ENCODE measurements around the gene STIM2.

STIM2 gene

DNA sequence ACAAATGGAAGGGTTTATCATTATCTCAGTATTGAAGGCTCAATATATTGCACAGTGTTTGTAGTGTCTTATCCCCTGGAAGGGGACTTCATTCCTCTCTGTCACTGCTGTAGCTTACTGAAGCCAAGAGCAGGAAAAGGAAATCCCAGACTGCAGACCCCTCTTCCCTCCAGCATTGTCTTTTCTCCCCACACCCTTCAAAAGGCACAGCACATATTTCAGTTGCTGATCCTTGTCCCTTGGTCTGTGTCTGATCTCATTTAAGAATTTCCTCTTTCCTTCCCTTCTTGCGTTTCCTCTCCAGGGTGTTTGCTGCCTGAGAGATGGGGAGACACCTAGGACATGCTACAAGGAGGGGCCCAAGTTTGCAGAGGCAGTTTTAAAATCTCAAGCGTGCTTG lies 40.1 kb downstream of the STIM2 start:
- DNase-seq (ENCODE audit: low read depth, low spot score) = no peak

DNA sequence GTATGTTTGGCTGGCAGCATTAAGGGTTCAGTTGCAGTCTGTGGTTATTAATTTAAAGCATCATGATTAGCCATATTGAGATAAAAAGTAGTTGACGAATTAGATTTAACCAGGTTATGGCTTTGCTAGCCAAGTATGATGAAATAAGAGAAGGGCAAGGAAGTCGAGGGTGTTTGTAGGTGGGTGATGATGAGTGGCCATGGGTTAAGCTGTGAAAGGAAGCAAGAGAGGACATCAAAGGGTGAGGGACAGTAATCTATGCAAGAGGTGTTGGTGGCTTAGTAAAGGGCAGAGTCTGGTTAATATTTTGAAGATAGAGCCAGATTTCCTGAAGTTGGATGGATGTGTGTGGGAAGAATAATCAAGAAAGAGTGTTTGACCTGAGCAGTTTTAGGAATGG lies 44.5 kb downstream of the STIM2 start:
- no peak for DNase-seq (ENCODE audit: low read depth, low spot score)

DNA sequence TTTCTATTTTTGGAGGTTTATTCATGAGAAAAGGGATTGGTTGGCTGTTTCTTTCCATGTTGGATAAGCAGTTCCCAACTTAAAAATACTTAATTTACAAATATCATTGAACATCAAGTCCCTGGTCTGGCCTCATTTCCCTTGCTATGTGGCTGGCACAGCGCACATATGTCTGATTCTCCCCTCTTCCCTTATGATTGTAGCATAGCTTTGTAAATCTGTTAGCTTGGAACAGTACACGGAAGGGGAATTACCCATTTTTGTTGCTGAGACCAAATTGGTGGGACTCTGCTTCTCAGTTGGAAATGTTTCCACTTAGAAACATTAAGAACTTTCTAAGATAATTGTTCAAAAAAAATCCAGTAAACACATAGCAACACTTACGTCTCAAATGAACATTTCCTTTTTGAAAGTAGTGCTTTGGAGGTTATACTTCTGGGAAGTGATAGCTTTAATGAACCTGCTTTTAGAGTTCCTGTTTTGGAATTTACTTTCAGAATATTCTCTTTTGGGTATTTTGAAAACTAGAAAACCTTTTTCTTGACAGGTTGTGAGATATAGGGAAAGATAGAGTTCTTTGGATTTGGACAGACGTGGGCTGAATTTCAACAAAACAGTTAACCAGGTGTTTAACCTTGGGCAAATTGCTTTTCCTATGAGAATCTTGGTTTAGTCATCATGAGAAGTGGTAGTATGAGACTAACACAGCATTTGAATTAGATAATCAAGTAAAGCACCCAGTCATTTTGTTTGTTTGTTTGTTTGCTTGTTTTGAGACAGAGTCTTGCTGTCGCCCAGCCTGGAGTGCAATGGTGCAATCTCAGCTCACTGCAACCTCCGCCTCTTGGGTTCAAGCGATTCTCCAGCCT lies 47.3 kb downstream of the STIM2 start:
- DNase-seq (ENCODE audit: low read depth, low spot score) = no peak

DNA sequence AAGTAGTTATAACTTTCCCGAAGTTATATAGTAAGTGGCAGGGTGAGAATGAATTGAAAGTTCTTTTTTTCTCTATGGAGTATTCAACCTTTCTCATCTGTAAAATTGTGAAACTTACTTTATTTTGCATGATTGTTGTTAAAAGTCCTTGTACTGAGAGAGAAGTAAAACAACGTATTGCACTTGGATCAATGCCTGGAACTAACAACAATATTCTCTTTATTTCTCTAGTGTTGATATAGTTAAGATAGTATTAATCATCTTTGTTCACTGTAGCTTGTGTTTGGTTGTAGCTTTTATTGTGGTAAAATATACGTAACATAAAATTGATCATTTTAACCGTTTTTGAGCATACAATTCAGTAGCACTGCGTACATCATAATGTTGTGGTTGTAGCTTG lies 48.7 kb downstream of the STIM2 start:
- DNase-seq (ENCODE audit: low read depth, low spot score) = no peak

DNA sequence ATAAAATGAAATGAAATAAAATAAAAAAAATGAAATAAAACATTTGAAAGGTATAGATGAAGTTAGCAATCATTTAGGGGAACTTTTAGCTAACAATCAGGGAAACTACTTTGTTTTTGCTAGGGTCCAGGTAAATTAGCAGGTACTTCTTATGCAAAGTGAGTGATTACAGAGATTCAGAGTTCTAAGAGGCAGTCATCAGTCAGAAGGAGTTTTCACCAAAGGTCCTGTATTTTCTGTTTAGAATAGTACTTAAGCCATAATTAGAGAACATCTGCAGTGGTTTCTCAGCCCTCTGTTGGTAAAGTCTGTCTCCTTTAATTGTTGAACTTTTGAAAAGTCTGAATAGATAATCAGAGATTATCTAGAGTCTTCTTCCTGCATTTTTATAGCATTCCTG lies 50.6 kb downstream of the STIM2 start:
- DNase-seq (ENCODE audit: low read depth, low spot score) = no peak

DNA sequence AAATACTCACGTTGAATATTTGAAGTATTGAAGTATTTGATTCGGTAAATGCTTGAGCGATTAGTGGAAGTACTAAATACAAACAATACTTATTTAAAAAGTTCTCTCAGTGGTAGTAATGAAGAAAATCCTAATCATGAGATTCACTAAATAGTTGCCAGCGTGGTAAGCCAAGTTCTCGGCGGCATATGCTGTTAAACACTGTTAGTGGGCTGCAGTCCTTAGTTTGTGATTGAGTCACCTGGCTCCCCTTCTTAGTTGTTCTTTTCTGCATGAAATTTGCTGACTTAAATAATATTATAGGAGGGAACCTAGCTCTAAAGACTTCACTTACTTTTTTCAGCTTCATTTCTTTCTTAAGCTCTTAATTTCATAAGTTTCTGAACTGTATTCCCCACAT lies 51.4 kb downstream of the STIM2 start:
- DNase-seq (ENCODE audit: low read depth, low spot score) = no peak

DNA sequence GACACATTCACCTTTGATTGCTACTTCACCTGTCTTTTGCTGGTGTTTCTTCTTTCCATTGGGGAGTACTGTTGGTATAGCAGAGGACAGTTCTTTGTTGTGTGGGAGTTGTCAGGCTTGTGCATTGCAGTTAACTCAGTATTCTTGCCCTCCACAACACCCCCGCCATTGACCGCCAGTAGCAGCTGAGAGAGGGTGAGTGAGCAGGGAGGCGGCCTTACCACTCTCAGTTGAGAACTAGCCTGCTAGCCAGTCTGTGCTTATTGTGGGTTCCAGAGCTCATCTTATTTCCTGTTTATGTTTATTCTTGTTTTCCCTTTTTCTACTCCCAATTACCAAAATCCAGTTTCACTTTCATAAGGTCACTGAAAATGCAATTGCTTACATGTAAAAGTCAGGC lies 52.2 kb downstream of the STIM2 start:
- DNase-seq (ENCODE audit: low read depth, low spot score) = no peak

DNA sequence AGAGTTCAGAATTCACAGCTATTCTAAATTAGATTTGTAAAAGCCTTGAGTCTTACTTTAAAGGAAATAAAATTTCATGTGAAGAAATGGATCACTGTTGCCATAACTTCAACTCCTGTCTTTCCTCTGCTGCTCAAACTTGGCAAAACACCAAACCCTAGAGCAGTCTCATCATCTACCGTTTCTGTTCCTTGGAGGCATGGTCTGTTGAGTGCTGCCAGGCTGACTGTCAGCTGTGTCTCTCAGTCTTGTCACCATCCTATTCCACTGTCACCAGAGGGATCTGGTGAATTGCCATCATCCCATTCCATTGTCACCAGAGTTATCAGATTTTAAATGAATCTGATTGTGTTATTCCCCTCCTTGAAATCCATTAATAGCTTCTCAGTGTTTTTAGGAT lies 55.6 kb downstream of the STIM2 start:
- no peak for DNase-seq (ENCODE audit: low read depth, low spot score)

DNA sequence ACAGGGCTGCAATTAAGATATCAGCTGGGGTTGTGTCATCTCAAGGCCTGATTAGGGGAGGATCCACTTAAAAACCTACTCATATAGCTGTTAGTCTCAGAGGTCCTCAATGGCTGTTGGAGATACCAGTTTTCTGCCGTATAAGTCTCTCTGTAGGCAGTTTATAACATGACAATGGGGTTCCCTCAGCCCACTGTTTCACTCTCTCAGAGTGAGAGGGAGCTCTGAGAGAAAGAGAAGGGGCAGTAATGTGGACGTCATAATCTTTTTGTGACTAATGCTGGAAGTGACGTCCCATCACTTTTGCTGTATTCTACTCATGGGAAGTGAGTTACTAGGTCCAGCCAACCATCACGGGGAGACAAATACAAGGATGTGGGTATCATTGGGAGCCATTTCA lies 70.3 kb downstream of the STIM2 start:
- no peak for DNase-seq (ENCODE audit: low read depth, low spot score)

DNA sequence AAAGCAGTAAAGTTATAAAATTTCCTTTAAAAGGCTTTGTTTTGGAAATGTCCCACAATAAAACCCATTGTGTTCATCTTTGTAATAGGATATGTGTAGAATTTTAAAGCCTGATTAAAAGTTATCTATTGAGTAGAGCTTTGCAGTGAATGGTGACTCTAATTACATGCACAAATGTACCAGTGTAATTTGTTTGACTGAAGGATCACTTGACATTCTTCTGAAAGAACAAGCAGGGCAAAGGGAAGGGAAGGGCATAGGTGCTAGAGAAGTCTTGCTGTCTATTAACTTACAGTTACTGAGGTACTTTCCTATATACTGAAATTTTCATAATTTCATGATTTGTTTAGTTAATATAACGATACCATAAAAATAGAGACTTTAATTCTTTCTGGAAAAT lies 70.8 kb downstream of the STIM2 start:
- no peak for DNase-seq (ENCODE audit: low read depth, low spot score)

DNA sequence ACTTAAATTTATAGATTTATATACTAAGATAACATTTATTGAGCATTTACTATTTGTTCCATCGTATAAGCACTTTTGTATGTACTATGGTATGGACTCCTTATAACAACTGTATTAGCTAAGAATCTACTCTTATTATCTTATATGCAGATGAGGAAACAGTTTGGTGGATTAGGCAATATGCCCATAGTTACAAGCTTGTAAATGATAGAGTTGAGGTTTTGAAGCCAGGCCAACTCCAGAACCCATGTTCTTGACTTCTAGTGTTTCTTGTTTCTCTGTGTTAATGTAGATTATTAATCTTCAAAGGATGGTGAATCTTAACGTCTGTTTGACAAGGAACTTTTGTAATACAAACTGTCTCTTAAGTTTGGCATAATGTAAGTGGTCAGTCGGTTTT lies 71.3 kb downstream of the STIM2 start:
- DNase-seq (ENCODE audit: low read depth, low spot score) = no peak

DNA sequence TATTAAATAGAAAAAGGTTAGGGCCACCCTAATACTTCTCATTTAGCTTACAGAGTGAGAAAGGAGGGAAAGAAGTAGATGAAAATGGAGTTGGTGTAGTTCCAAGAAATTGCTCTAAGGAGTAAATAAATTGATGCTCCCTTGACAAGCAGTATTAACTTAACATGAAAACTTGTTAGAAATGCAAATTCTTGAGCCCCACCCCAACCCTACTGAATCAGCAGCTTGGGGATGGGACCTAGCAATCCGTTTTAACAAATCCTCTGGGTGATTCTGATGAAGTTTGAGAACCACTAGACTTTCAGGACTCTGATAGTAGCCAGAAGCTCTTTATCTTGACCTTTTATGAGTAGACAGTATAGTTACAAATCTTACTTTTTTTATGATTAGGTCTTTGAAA lies 74.8 kb downstream of the STIM2 start:
- DNase-seq (ENCODE audit: low read depth, low spot score) = no peak

DNA sequence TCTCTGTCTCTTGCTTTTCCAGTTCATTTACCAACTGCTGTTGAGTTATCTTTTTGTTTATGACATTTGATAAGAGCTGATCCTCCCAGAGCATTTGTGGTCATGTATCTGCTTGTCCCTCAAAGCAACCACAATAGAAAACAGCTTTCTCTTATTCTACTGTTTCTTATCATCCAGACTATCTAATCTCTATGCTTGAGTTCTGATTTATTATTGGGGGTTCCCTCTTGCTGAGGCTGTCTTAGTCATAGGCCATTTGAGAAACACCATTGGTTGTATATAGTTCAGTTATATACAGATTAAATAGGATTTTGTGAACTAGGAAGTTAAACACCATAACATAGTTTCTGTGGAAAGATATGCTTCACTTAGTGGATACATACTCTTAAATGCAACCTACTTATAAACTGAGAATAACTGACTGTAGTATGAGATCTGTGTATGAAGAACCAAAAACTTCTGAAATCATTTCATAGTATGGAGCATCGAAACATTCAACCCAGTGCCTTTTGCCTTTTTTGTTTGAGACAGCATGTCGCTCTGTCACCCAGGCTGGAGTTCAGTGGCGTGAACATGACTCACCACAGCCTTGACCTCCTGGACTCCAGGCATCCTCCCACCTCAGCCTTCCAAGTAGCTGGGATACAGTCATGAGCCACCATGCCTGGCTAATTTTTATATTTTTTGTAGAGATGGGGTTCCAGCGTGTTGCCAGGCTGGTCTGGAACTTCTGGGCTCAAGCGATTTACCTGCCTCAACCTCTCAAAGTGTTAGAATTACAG lies 75.8 kb downstream of the STIM2 start:
- DNase-seq (ENCODE audit: low read depth, low spot score) = no peak

DNA sequence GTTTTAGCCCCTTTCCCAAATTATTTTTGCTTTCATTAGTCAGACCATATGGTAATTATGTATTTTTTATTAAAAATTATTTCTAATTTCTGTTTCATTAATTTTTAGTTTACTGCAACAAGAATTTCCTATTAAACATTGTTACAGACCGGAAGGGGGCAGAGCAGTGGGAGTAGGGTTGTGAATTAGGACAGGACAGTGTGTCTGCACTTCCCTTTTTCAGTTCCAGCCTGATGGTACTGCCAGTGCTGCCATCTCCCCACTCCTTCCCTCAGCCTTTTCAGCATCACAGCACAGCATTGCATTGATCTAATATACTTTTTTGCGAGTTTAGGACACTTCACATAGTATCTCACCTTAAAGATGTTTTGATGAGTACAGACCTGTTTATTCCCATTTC lies 76.5 kb downstream of the STIM2 start:
- DNase-seq (ENCODE audit: low read depth, low spot score) = no peak

DNA sequence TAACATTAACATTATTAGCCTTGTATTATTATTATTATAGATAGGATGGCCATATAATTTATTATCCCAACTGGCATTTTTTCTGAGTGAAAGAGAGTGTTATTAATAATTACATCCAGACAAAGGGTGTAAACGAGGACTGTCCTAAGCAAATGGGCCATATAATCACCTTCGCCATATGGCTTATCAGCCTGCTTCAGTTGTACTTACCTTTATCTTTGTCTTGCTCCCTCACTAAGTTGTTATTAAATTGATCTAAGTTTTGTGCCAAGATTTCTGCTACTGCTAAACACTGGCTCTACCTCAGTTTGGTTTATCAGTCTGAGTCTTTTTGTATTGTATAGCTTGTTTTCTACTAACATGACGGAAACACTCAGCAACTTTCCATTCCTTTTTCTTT lies 76.9 kb downstream of the STIM2 start:
- DNase-seq (ENCODE audit: low read depth, low spot score) = no peak

DNA sequence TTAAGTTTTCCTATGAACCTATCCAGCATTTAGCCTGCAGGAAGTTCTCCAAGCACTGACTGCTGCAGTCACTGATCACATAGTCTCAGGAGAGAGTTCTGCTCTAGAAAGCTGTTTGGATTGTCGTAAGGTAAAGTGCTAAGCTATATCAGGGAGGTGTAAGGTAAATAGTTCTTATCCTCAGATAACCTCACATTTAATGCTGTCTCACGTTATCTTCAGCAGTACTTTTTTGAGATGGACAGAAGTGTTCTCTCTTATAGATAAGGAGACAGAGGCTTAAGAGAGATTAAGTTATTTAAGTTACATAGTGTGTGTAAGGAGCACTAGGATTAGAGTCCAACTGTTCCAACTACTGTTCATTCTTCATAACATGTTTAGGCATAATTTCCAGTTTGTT lies 77.9 kb downstream of the STIM2 start:
- DNase-seq (ENCODE audit: low read depth, low spot score) = no peak

DNA sequence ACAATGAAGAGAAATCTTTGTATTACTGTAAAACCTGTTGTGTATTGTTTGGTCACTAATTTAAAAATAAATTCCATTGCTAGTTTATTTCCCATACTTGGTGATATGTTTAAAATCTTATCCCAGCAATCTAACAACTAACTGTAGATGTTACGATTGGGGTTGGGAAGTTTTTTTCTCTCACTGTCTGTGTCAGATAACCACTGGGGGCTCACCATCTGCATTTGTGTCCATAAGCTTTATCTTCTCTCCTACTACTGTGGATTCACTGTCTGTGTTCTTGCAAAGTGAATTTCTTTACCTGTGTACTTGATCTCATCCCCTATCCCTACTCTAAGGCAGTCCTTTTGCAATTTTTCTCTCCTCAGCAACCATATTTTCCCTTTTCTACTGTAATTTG lies 81.3 kb downstream of the STIM2 start:
- DNase-seq (ENCODE audit: low read depth, low spot score) = no peak

DNA sequence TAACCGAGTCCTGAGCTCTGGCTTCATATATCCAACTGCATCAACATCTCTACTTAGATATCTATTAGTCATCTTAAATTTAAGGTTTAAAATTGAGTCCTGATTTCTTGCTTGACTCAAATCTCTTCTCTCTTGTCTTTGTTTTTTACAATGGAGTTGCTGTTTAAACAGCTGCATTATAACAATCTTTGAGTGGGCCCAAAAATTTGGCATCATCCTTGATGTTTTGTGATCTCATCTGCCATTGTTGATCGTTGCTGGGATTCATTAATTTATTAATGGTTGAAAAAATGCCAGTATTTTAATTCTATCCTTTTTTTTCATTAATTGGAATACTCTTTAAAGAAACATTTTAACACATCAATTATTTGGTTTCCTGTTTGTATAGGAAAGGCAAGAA lies 82.2 kb downstream of the STIM2 start:
- DNase-seq (ENCODE audit: low read depth, low spot score) = no peak

DNA sequence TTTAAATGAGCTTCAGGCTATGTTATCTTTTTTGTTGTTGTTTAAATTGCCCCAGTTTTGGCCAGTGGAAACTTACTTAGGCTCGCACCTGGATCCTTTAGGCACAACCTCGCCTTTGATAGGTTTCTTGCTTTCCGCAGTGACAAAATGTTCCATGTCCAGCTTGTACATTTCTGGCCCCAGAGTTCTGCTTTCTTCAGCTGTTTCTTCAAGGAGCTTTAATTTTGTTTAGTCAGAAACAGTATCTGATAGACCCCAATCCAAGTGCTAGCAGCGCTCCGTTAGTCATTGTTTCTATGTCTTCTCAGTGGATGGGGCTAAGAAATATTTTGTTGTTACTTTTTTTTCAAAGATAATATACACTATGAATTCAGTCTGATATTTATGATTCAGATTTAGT lies 82.8 kb downstream of the STIM2 start:
- DNase-seq (ENCODE audit: low read depth, low spot score) = no peak

DNA sequence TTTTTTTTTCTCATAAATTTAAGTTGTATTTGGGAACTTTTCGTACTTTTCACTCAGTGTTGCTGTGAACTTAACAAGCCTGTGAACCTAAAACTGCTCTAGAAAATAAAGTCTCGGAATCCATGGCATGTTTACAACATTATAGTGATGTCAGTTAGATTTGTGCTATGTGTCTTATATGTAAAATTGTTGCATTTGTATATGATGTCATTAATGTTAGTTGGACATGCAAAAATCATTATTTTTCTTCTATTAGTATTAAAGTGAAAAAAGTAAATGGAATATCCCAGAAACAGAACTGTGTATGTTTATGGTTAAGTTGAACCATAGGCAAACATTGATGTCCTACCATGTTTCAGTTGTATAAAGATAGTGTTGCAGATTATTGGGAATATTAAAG lies 85.2 kb downstream of the STIM2 start:
- no peak for DNase-seq (ENCODE audit: low read depth, low spot score)

DNA sequence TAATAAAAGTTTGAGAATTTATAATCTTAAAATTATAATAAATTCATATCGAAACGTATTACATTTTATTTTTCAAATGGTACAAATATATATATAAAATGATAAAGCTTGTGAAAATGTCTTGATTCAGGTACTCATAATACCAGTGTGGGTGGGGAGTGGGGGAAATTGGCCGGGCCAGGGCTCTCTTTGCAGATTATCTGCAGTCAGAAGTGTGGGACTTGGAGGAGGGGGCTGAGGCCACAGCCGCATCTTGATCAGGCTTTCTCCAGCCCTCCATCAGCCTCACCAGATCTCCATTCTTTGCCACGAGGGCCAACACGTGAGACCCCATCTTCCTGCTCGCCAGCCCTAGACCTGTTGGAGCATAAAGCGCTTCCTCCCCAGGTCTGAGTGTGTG lies 86.7 kb downstream of the STIM2 start:
- no peak for DNase-seq (ENCODE audit: low read depth, low spot score)

DNA sequence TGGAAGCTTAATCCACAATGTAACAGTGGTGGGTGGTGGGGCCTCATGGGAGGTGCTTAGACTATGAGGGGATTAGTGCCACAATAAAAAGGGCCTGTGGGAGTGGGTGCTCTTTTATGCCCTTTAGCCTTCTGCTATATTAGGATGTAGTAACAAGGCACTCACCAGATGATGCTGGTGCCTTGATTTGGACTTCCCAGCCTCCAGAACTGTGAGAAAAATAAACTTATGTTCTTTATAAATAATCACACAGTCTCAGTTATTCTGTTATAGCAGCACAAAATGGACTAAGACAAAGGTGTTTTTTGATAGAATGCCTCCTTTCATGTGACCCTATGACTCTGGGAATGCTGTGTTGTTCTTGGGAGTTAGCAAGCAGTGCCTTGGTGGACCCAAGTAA lies 89.8 kb downstream of the STIM2 start:
- no peak for DNase-seq (ENCODE audit: low read depth, low spot score)

DNA sequence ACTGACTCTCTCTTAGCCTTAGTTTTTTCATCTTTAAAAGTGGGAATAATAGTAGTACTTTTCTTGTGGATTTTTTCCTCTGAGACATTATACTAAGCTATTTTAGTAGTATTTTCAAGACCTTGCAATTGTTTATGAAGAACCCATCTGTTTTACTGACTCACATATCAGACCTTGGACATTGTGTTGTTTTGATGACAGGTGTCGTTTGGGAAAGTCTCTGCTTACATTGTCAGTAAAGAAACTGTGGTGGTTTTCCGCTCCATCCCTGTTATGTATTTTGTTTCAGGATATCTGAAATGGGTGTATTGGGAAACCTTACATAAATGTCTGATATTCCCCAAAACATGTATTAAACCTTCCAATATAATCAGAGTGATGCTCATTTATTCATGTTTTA lies 92.2 kb downstream of the STIM2 start:
- DNase-seq (ENCODE audit: low read depth, low spot score) = no peak

All from iPS DF 19.7 (cell line).